Osteocyte (in vitro differentiated cells): Measurements from ENCODE around the gene DDIAS. TPM values are rescaled to one million over a fixed set of nuclear protein-coding genes. Genes with fewer than 3 reads are reported as not detected.

Source experiments
- DNase-seq: peaks from one replicate; pipeline ENCODE4 v3.0.0; 2021; ENCODE audit warnings: mixed read lengths; ENCODE audit not compliant: unreplicated experiment; ENCODE audit errors: extremely low spot score
- H3K27ac Mint-ChIP-seq: one replicate; pipeline ENCODE4 v1.8.0; 2021; ENCODE audit warnings: mild to moderate bottlenecking, mixed read lengths; ENCODE audit not compliant: unreplicated experiment
- H3K27me3 Mint-ChIP-seq: one replicate; pipeline ENCODE4 v1.8.0; 2021; ENCODE audit warnings: mixed read lengths; ENCODE audit not compliant: unreplicated experiment
- H3K36me3 Mint-ChIP-seq: one replicate; pipeline ENCODE4 v1.8.0; 2021; ENCODE audit warnings: mixed read lengths; ENCODE audit not compliant: unreplicated experiment
- H3K4me1 Mint-ChIP-seq: one replicate; pipeline ENCODE4 v1.8.0; 2021; ENCODE audit warnings: mixed read lengths; ENCODE audit not compliant: unreplicated experiment
- H3K4me3 Mint-ChIP-seq: one replicate; pipeline ENCODE4 v1.8.0; 2021; ENCODE audit warnings: mild to moderate bottlenecking, moderate library complexity, mixed read lengths; ENCODE audit not compliant: unreplicated experiment
- H3K9me3 Mint-ChIP-seq: one replicate; pipeline ENCODE4 v1.8.0; 2021; ENCODE audit warnings: mixed read lengths; ENCODE audit not compliant: unreplicated experiment
- CTCF ChIP-seq: fragments of 200-600 bp; sonication (generic); IDR thresholded peaks from 2 replicates; pipeline ENCODE4 v1.5.0; 2021; ENCODE audit warnings: antibody characterized with exemption, mild to moderate bottlenecking, moderate library complexity
- total RNA-seq: library from RNA; stranded (reverse); gene quantifications from 2 replicates; pipeline ENCODE4 v1.2.1, GENCODE V29; 2021

The DDIAS gene
- total RNA-seq, 1 donor from 2014 or later, result 2.9 TPM

- Mint-ChIP-seq H3K27ac (no peak overlapping the region), H3K9me3 (no peaks in the 10 kb centered on the region), H3K36me3 (peaks cover 3% of the 10 kb centered on the region), H3K27me3 (no peaks in the 10 kb centered on the region), H3K4me1 (peaks cover 7% of the 10 kb centered on the region), H3K4me3 (no peak overlapping the region)
- no peak for TF ChIP-seq CTCF
- DNase-seq, result no peak
These were observed 29.0 kb upstream of the DDIAS start for GRCh38 chr11:82872377-82873150.

GRCh38 chr11:82873919-82874333, 27.6 kb upstream of the DDIAS start:
- H3K4me3 Mint-ChIP-seq, result no peak overlapping the region
- peaks cover 4% of the 10 kb centered on the region for H3K4me1 Mint-ChIP-seq
- no peaks in the 10 kb centered on the region for H3K27me3 Mint-ChIP-seq
- no peaks in the 10 kb centered on the region for H3K9me3 Mint-ChIP-seq
- H3K27ac Mint-ChIP-seq, result no peak overlapping the region
- no peak for TF ChIP-seq CTCF
- no peak for DNase-seq
- H3K36me3 Mint-ChIP-seq, result peaks cover 3% of the 10 kb centered on the region

GRCh38 chr11:82874646-82875523, 26.7 kb upstream of the DDIAS start:
- Mint-ChIP-seq H3K4me1 (peaks cover under 1% of the 10 kb centered on the region), H3K9me3 (no peaks in the 10 kb centered on the region), H3K27ac (no peak overlapping the region), H3K27me3 (no peaks in the 10 kb centered on the region), H3K4me3 (no peak overlapping the region), H3K36me3 (peaks cover 5% of the 10 kb centered on the region)
- no peak for DNase-seq
- TF ChIP-seq CTCF, result no peak

- Mint-ChIP-seq H3K4me3 (no peak overlapping the region), H3K4me1 (no peaks in the 10 kb centered on the region), H3K27ac (no peak overlapping the region), H3K9me3 (no peaks in the 10 kb centered on the region), H3K36me3 (peaks cover 6% of the 10 kb centered on the region), H3K27me3 (no peaks in the 10 kb centered on the region)
- DNase-seq, result no peak
- TF ChIP-seq CTCF, result no peak
These were observed 17.7 kb upstream of the DDIAS start for GRCh38 chr11:82883853-82884252.
